Fibroblast of villous mesenchyme (primary cell): Measurements from ENCODE around the gene ALK. TPM values are rescaled to one million over a fixed set of nuclear protein-coding genes. Genes with fewer than 3 reads are reported as not detected.

Experiments
- DNase-seq: peaks from one replicate; pipeline ENCODE4 v3.0.0-alpha.2; 2010; ENCODE audit warnings: low read depth
- H3K4me3 ChIP-seq: 2 replicates; pipeline ENCODE4 v1.5.1; 2011; ENCODE audit warnings: low read depth, mild to moderate bottlenecking, low read length
- total RNA-seq: library from RNA; depleted of rRNA; stranded (reverse); fragments of >200 nt; gene quantifications from 2 replicates; pipeline ENCODE4 v1.2.3, GENCODE V29; 2012
- TF ChIP-seq, protein P1 (sequence below): IDR thresholded peaks from 2 replicates; pipeline ENCODE4 v1.5.1; 2012; ENCODE audit warnings: low read depth, mild to moderate bottlenecking, low read length; ENCODE audit not compliant: insufficient read depth

ALK gene
- total RNA-seq, 1 donor: not detected

DNA sequence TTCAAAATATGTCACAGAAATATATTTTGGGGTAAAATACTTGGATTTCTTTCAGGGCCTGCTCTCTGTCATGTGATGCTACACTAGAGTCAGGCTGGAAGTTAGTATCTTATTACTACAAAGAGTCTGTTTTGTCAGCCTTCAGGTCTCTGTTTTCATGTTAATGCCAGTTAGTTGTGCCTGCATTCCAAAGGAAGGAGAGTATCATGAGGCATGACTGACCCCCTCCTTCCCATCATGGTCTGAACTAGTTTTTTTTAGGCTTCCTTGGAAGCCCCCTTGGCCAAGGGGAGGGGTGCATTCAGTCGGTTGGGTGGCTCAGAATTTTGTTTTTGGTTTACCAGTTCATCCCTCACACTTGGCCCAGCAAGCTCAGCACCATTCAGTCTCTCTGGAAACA is 318.0 kb downstream of the ALK start:
- TF ChIP-seq, protein P1, sequence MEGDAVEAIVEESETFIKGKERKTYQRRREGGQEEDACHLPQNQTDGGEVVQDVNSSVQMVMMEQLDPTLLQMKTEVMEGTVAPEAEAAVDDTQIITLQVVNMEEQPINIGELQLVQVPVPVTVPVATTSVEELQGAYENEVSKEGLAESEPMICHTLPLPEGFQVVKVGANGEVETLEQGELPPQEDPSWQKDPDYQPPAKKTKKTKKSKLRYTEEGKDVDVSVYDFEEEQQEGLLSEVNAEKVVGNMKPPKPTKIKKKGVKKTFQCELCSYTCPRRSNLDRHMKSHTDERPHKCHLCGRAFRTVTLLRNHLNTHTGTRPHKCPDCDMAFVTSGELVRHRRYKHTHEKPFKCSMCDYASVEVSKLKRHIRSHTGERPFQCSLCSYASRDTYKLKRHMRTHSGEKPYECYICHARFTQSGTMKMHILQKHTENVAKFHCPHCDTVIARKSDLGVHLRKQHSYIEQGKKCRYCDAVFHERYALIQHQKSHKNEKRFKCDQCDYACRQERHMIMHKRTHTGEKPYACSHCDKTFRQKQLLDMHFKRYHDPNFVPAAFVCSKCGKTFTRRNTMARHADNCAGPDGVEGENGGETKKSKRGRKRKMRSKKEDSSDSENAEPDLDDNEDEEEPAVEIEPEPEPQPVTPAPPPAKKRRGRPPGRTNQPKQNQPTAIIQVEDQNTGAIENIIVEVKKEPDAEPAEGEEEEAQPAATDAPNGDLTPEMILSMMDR: no peak
- H3K4me3 ChIP-seq: no peak overlapping the region
- DNase-seq: no peak

DNA sequence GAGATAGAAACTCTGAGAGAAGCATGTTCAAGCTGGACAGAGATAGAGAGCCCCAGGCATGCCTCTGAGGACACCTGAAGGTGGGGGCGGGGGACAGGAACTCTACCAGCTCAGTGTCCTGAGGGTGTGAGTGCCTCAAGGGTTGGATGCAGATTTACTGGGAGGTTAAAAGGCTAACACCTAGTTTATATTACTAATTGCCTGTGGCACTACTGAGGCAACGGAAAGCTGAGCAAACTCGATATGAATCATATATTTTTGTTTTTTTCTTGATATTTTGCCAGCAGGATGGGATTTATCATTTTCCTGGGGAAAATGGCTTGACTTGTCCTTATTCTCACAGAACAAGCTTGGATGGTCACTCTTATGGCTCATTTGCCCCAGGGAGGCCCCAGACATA is 319.5 kb downstream of the ALK start:
- DNase-seq: no peak
- TF ChIP-seq, protein P1: no peak
- H3K4me3 ChIP-seq: no peak overlapping the region

DNA sequence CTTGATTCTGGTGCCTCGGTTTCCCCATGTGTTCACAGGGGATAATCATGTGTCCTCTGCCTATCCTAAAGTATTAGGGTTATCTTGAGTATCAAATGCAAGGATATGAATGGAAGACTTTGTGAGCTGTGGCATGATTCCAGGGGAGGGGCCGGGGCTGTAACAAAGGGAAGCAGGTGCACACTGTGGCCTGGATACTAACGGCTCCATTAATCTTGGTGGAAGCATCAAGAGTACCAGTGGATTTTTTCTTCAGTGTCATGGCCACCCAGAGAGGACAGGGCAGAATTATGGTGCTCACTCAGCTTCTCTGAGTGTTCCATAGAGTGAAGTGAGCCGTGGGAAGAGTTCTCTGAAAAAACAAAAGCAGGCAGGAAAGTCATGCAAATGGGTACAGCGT is 320.1 kb downstream of the ALK start:
- DNase-seq: no peak
- no peak overlapping the region for H3K4me3 ChIP-seq
- TF ChIP-seq, protein P1: no peak

DNA sequence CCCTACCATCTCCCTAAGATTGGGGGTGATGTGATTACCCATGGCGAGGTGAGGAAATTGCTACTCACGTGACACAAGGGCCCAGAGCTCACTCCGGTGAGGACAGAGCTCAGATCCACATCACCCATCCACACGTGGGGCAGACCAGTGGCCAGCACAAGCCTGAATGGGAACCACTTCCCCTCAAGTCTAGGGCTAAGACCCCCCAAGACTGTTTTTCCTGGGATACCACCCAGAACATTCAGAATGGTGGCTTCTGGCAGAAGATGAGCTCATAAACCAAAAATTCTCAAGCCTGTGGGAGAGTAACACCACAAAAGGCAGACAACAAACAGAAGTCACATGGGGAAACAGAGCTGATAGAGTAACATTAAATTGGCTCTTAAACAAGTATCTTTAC is 321.4 kb downstream of the ALK start:
- no peak for DNase-seq
- TF ChIP-seq, protein P1: no peak
- H3K4me3 ChIP-seq: no peak overlapping the region

DNA sequence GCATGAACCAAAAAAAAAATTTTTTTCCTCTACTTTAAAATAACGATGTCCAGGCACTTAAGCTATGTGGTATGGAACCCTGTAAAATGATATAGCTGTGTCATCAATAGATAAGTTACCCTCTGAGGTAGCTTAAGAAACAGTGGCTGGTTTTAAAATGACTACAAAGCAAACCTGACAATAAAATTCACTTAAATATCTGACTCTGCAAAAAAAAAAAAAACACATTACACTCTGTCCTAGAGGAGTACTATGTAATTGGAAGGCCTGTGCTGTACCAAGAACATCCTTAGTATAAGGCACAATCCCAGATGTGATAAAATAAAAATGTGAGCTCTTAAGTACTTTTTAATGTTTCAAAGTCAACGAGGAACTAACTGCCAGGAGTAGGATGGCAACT is 322.4 kb downstream of the ALK start:
- TF ChIP-seq, protein P1: no peak
- no peak overlapping the region for H3K4me3 ChIP-seq
- DNase-seq: no peak

DNA sequence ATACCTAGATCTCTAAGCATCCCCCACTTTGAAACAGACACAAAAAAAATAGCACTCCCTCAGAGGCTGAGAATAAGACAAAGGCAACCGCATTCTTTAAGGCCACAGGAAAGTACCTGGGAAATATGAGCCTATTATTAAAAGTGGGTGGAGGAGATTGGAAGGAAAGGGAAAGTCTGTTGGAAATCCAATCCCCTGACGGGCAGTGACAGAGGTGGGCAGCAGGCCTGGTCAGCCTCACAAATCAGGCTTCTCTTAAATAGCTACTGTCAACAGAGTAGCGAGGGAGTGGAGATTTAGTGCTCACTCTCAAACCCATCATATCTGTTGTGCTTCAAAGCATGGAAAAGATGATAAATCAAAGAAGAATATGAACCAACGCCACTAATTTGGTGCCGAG is 324.4 kb downstream of the ALK start:
- TF ChIP-seq, protein P1: no peak
- no peak for DNase-seq
- H3K4me3 ChIP-seq: no peak overlapping the region

DNA sequence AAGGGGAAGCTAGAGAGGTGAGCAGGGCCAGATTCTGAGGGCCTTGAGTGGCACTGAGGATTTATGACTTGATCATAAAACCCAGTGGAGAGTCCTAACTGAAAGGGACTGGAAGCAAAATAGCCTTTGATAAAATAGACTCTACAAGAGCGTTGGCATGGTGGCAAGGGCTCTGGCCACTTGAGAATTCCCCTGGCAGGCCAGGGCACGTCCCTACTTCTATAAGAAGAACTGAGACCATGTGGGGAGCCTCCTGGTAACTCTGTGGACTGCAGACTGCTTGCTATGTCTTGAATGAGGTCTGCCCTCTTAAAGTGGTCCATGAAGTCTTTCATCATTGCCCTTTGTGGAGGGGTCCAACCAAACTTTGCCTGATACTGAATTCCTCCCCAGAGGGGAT is 324.8 kb downstream of the ALK start:
- DNase-seq: no peak
- TF ChIP-seq, protein P1: no peak
- no peak overlapping the region for H3K4me3 ChIP-seq
